Fibroblast of the conjunctiva (primary cell): ENCODE measurements around the gene IAH1.

Experiments
- DNase-seq: peaks from one replicate; pipeline ENCODE4 v3.0.0-alpha.2; 2010; ENCODE audit warnings: low read depth

The IAH1 gene

GRCh38 chr2:9474361-9475057, at the start of gene IAH1:
TSS of gene IAH1 (plus strand) at chr2:9474551. CDS start at chr2:9474567, 16 bp downstream.
- DNase-seq = no peak

DNA sequence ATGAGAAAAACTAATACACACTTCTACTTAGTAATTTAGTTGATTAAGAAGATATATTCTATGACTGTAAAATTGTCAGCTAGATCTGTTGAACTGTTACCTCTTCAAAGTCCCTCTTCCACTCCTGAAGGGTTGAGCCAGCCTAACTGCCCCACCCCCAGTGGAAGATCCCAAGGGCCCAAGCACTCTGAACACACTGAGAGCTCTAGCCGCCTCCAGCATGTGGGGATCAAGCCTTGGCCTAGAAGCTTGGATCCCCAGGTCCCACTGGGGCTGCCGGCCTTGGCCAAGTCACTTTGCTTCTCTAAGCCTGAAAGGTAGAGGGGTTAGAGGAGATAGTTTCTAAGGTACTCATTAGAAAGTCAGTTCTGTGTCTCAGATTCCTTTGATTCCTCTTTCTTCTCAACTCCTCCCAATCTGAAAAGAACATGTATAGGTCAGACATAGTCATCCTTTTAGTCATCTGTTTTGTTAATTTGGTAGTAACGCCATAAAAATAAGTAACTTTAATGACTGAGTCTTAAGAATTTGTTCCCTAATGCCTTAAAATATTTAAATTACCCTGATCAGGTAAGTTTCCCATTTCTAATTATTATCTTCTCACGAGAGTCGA, 45.3 kb upstream of the IAH1 start:
- DNase-seq = no peak

GRCh38 chr2:9430316-9431293, 43.7 kb upstream of the IAH1 start:
- no peak for DNase-seq

- DNase-seq = no peak
Measured at GRCh38 chr2:9434489-9434888, 39.9 kb upstream of the IAH1 start.

DNA sequence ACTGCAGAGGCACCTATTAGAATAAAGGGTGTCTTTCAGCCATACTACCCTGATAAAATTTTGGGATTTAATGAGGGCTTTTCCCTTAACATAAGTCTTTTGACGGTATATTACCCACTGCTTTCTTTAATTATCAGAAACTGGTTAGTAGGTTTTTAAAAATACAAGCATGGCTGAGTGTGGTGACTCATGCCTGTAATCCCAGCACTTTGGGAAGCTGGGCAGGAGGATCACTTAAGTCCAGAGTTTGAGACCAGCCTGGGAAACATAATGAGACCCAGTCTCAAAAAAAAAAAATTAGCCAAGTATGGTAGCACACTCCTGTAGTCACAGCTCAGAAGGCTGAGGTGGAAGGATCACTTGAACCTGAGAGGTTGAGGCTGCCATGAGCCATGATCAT, 34.8 kb upstream of the IAH1 start:
- no peak for DNase-seq

GRCh38 chr2:9440058-9440727, 34.2 kb upstream of the IAH1 start:
- peak; percentile 24 for DNase-seq

DNA sequence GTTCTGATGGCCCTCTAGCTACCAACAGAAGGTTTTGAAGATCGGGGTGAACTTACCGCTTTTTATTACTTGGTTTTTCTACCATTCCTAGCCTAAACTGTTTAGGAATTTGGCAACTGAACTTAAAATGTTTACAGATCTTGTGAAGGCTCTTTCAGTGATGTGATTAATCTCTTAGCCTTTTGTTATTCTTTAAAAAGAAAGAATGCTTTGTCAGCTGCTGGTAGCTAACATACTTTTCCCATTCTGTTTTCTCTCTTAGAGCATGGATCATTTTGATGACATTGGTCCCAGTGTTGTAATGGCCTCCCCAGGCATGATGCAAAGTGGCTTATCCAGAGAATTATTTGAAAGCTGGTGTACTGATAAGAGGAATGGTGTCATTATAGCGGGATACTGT, 32.8 kb upstream of the IAH1 start:
- DNase-seq = no peak

GRCh38 chr2:9443526-9443925, 30.8 kb upstream of the IAH1 start:
- DNase-seq = no peak

GRCh38 chr2:9445089-9445488, 29.3 kb upstream of the IAH1 start:
- no peak for DNase-seq

DNA sequence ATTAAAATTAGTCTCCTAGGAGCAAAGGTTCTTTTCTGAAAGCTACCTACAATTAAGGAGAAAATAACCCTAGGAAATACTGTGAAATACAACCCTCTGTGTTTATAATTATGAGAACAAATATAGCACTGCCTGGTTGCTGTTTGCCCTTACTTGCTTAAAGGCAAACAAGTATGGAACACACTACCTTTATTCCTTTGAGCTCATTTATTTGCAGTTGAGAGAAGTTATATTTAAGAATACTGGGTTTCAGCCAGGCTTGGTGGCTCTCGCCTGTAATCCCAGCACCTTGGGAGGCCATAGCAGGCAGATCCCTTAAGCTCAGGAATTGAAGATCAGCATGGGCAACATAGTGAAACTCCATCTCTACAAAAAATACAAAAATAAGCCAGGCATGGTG, 23.1 kb upstream of the IAH1 start:
- no peak for DNase-seq

DNA sequence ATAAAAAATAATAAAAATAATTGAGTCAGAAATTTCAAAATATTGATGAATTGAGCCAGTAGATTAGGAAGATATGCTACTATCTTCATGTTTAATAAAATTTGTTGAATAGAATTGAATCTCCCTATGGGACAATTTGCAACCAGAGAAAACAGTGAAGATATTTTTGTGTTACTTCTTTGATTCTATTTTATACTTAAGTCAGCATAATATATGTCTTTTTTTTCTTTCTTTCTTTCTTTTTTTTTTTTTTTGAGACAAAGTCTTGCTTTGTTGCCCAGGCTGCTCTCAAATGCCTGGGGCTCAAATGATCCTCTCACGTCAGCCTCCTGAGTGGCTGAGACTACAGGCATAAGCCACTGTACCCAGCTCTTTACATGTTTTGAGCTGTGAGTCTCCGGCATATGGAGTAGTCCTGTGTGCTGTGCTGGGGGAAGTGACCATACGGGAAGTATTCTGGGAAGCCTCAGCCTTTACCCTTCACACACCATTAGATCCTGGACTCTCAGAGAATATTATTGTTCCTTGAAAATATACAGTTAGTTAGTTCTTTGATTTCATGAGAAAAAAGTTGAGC, 13.8 kb upstream of the IAH1 start:
- no peak for DNase-seq

DNA sequence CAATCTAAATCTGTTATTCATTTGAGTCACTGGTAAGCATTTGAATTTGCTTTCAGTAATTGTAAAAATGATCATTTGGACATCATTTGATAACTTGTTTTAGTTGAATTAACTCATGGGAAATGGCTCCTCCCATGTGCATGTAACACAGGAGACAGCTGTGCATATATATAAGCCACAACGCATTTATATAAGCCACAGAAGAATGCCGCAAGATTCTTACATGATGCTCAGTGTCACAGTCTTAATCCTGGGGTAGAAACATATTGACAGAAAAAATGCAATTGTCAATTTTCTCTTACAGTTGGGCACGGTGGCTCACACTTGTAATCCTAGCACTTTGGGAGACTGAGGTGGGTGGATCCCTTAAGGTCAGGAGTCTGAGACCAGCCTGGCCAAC, 13.3 kb upstream of the IAH1 start:
- no peak for DNase-seq

DNA sequence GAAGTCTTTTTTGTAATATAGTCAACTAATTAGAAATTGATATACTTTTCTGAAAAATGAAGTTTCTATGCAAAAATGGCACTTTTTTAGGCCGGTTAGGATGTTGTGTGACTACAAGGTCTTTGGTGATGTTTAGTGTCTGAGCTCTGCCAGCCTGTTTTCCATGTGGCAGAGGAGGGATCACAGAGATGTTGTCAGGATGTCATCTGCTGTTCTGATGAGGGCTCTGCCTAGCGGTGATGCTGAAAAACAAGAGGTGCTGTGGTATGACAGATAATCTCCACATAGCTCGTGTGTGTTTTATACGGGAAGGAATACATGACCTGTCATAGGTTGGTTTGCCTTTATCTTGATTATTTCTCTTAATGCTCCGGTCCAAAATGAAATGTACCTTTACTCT, 12.0 kb upstream of the IAH1 start:
- no peak for DNase-seq

DNA sequence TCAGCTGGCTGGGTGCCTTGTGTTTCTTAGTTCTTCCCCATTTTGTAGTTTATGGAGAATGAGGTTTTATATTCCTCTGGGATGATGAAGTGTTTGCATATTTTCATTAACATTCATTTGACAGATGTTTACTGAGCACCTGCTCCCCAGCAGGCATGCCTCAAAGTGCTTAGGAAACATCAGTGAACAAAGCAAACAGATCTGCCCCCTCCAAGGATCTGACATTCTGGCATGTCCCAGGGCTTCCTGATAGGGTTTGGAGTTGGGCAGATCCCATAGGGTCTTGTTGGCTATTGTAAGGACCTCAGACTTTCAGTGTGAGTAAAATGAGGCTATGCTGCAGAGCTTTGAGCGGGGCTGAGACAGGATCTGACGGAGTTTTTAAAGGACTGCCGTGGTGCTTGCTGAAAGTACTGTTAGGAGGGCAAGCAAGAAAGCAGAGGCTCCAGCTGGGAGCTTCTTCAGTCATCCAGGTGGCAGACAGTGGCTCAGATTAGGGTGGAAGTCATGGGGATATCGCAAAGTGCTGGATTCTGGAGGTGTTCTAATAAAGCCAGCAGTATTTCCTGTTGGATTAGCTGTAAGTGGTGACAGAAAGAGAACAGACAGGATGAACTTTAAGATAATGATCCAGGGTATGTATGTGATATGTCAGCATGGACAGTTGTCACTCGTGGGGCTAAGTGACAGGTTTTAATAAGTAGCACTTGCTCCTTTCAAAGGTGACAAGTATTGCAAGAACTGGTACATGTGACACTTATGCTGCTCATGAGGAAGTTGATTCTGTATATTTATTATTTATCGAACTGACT, 11.3 kb upstream of the IAH1 start:
- DNase-seq = no peak

- no peak for DNase-seq
Measured at GRCh38 chr2:9463698-9464034, 10.7 kb upstream of the IAH1 start.

- no peak for DNase-seq
Measured at GRCh38 chr2:9465170-9465569, 9.2 kb upstream of the IAH1 start.

DNA sequence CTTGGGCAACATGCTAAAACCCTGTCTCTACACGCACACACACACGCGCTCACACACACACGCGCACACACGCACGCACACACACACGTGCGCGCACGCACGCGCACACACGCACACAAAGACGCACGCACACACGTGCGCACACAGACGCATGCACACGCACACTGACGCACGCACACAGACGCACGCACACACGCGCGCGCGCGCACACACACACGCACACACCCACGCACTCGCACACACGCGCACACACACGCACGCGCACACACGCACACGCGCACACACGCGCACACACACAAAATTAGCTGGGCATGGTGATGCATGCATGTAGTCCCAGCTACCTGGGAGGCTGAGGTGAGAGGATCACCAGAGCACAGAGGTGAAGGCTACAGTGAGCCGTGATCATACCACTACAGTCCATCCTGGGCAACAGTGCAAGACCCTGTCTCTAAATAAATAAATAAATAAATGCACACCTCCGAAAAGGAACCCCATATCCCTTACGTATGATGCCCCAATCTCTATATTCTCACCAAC, 8.1 kb upstream of the IAH1 start:
- DNase-seq = no peak

DNA sequence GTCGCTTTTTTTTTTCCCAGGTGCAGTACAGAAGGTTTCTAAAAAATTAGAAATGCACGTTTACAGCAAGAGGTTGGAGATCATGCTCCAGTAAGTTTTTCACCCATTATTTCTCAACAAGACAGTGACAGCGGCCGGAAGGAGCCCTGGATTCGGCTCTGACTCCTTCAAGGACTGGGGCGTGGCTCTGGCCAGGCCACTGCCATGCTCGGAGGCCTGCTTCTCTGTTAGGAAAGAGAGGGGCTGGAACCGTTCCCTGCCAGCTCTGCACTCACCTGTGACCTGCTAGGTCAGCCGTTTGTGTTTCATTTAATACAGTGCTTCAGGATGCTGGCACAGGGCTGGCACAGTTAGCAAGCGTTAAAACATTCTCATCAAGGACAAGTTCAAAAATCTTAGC, 6.7 kb upstream of the IAH1 start:
- DNase-seq = no peak

DNA sequence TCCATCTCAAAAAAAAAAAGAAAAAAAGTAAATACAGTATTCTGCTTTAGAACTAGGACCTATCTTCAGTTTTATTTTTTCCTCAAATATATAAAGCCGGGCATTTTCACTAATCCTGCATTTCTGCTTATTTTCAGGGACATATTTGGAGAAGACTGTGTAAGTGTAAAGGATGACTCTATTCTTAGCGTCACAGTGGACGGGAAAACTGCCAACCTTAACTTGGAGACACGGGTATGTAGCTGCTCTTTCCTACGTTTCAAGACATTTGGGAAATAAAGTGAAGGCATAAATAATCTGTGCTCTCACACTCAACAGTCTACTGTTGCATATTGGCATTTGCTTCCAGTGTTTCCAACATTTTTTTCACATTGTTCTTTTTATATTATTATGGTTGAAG, 3.1 kb upstream of the IAH1 start:
- DNase-seq = no peak

DNA sequence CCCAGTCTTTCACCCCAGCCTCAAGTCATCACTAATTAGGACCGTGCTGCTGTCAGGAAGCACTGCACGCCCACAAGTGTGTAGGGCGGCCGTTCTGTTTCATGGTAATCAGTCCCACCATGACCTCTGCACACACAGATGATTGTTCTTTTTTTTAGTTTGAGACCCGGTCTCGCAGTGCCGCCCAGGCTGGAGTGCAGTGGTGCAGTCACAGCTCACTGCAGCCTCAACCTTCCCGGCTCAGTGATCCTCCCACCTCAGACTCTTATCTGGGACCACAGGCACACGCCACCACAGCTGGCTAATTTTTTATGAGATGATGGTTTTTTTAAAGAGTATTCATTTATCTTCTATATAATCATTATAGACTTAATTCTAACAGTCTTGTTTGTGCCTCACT, 1.8 kb upstream of the IAH1 start:
- DNase-seq = no peak
